Naive thymus-derived CD8-positive, alpha-beta T cell (primary cell): ENCODE measurements around the gene TPRN. TPM values are rescaled to one million over a fixed set of nuclear protein-coding genes. Genes with fewer than 3 reads are reported as not detected.

Source experiments
- ATAC-seq, 2 donors: fragments of 150-1000 bp; cut with Tn5 transposase in 1 of 2; sonication (Bioruptor Pico), chemical (Tn5 transposase) in 1 of 2; 1 replicate in 1 of 2; 2 replicates in 1 of 2; pipeline ENCODE4 v1.10.0; 2021; ENCODE audit warnings: mild to moderate bottlenecking in 2 of 2, moderate library complexity in 2 of 2
- POLR2A ChIA-PET: fragments of 350-600 bp; sonication (Branson Sonifier 250); formaldehyde crosslinking; loops from one replicate; lab custom pipeline; 2021; ENCODE audit warnings: antibody characterized with exemption; lab: Charles Lee
- DNase-seq, 10 donors: peaks; one replicate each; pipeline versions ENCODE4 v3.0.0 to v3.0.0-alpha.2; 2020 to 2022
- H3K27ac Mint-ChIP-seq, 10 donors: one replicate each; pipeline ENCODE4 v1.8.0; 2020 to 2022; ENCODE audit warnings: mild to moderate bottlenecking in 10 of 10, mixed read lengths in 10 of 10, moderate library complexity in 4 of 10, inconsistent platforms in 1 of 10
- H3K27me3 Mint-ChIP-seq, 5 donors: one replicate each; pipeline ENCODE4 v1.8.0; 2021 to 2022; ENCODE audit warnings: mixed read lengths in 5 of 5
- H3K36me3 Mint-ChIP-seq, 3 donors: one replicate each; pipeline ENCODE4 v1.8.0; 2020 to 2022; ENCODE audit warnings: mixed read lengths in 3 of 3, mild to moderate bottlenecking in 2 of 3, inconsistent platforms in 1 of 3
- H3K4me1 Mint-ChIP-seq, 4 donors: one replicate each; pipeline ENCODE4 v1.8.0; 2021 to 2022; ENCODE audit warnings: mixed read lengths in 4 of 4
- H3K4me3 Mint-ChIP-seq, 10 donors: one replicate each; pipeline ENCODE4 v1.8.0; 2020 to 2022; ENCODE audit warnings: mild to moderate bottlenecking in 10 of 10, mixed read lengths in 10 of 10, moderate library complexity in 6 of 10, inconsistent platforms in 1 of 10
- H3K9me3 Mint-ChIP-seq, 9 donors: one replicate each; pipeline ENCODE4 v1.8.0; 2020 to 2022; ENCODE audit warnings: mixed read lengths in 9 of 9, mild to moderate bottlenecking in 3 of 9, inconsistent platforms in 1 of 9, moderate library complexity in 1 of 9
- polyA plus RNA-seq, 3 donors: library from polyadenylated mRNA; unstranded; fragments of 300-500 nt; fragmentation: Illumina TruSeq; gene quantifications; one replicate each; pipeline ENCODE4 v1.2.3, GENCODE V29; 2021
- total RNA-seq, 8 experiments: library from RNA in 2 of 8; stranded (reverse) in 2 of 8; gene quantifications; one replicate each; pipeline ENCODE4 v1.2.3 and lab custom pipeline; 2021 to 2026

Gene TPRN
- total and polyA plus RNA-seq, 5 experiments from 2014 or later: 0.15 to 10.1 (median 0.42) TPM

DNA sequence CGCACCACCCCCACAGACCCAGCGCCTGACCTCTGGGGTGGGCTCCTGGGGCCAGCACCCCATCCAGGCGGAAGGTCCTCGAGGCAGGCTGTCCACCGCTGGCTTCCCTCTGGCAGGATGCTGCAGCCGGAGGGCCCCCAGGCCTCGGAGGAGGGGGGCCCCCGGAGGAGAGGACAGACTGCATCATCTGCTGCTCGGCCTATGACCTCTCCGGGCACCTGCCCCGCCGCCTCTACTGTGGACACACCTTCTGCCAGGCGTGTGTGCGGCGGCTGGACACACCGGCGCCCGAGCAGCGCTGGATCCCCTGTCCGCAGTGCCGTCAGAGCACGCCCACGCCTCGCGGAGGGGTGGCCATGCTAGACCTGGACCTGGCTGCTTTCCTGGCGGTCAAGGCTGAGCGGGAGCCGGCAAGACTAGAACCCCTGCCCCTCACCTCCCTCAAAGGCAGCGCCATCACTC is 28.0 kb upstream of the TPRN start:
- peaks cover 2 to 18% (median 4%) of the 10 kb centered on the region in 5 donors for H3K27me3 Mint-ChIP-seq
- ATAC-seq (no peak), DNase-seq (no peak)
- POLR2A ChIA-PET: interaction anchor here (1.0 to 6.4 kb wide), 4 partner anchors 8 to 182 kb away, joined by 3 to 59 read pairs (median 4); partner anchors contain the start of genes ANAPC2 and SSNA1
- no peaks in the 10 kb centered on the region for H3K9me3 Mint-ChIP-seq
- peaks cover 3 to 12% (median 7%) of the 10 kb centered on the region in 4 donors for H3K4me1 Mint-ChIP-seq
- H3K27ac Mint-ChIP-seq: no peak overlapping the region
- no peak overlapping the region for H3K4me3 Mint-ChIP-seq
- peaks cover 0 to 2% (median 1%) of the 10 kb centered on the region in 3 donors for H3K36me3 Mint-ChIP-seq

DNA sequence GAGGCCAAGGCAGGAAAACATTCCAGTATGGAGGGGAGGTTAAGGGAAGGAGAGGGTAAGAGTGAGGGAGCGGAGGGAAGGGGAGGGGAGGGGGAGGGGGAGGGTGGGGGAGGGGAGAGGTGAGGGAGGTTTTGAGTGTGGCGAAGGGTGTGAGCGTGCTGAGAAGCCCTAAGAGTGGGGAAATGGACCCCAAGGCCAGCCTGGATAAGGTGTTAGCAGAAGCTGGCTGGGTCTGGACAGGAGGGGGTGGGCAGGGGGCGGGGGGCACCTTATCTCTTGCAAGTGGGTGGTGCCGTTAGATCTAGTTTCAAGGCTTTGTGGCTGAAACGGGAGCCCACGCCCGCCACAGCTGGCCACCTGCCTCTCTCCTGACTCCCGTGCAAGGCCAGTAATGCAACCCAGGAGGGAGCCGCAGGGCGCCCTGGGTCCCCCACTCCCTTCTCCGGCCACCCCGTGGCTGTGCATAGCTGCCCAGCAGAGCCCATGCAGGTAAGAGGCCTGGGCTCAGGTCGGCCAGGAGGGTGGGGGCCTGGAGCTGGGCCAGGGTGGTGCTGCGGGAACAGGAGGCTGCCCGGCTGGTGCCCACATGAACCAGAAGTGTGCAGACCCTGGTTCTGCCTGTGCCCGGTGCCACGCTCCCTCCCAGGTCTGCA is 27.4 kb upstream of the TPRN start:
- POLR2A ChIA-PET: interaction anchor here (0.9 to 6.4 kb wide), 7 partner anchors 9 to 132 kb away, joined by 3 to 59 read pairs (median 5); partner anchors contain the start of genes ANAPC2 and SSNA1

DNA sequence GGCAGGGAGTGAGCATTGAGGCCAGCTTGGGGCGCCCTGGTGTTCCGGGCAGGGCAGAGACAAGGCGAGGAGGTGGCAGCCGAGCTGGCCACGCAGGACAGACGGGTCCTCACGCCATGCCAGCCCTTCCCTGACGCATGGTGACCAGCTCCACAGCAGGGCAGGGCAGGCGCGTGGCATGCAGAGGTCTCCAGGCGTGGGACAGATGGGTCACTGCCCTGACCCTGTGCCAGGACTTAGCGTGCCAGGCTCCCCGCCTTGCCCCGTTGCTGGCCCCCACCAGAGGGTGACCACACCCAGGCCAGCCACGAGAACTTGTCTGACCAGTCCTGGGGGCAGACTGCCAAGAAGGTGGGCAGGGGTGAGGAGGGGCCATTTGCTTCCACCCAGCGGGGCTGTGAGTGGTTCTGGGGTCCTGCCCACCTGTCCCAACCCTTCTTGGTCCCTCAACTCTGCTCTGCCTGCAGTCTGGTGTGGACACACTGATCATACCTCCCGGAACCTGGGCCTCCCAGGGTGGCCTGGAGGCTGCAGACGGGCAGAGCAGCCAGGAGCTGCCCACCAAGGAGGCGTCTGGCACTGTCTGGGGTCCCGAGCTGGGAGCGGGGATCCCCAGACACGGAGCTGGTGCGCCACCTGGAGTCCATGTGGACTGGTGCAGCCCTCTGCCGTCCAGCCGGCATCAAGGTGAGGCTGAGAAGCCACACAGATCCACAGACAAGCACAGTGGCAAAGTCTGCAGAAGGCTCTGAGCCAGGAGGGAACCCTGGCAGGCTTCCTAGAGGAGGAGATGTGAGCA is 26.7 kb upstream of the TPRN start, which contains the start of gene RNF224:
TSS of gene RNF224 (plus strand) at position 449 of the 799 bp plus-strand sequence. CDS start 834 bp downstream, outside the sequence.
- H3K9me3 Mint-ChIP-seq: no peaks in the 10 kb centered on the region
- H3K4me1 Mint-ChIP-seq: peaks cover 5 to 14% (median 12%) of the 10 kb centered on the region in 4 donors
- peaks cover 0 to 2% (median 1%) of the 10 kb centered on the region in 3 donors for H3K36me3 Mint-ChIP-seq
- H3K27ac Mint-ChIP-seq: peak within 1 kb of the TSS in 6 of 10 donors; percentile 2 to 90 (median 32)
- peak within 1 kb of the TSS in 5 of 10 donors; percentile 1 to 64 (median 28) for H3K4me3 Mint-ChIP-seq
- H3K27me3 Mint-ChIP-seq: peaks cover 2 to 17% (median 4%) of the 10 kb centered on the region in 5 donors
- ATAC-seq: peak; percentile 43
- DNase-seq: peak; percentile 71 to 88 (median 81)
- POLR2A ChIA-PET: interaction anchor here (0.9 to 6.4 kb wide), 9 partner anchors 10 to 140 kb away, joined by 3 to 59 read pairs (median 6); partner anchors contain the start of genes ANAPC2, MAN1B1 and SSNA1

More for the DNA sequence above, 27.4 kb upstream of the TPRN start:
- ATAC-seq: no peak
- no peak for DNase-seq
- peaks cover 0 to 2% (median 1%) of the 10 kb centered on the region in 3 donors for H3K36me3 Mint-ChIP-seq
- H3K27me3 Mint-ChIP-seq: peaks cover 2 to 18% (median 4%) of the 10 kb centered on the region in 5 donors
- H3K27ac Mint-ChIP-seq: peak overlapping the region in 3 of 10 donors; percentile 56 to 90 (median 82)
- no peaks in the 10 kb centered on the region for H3K9me3 Mint-ChIP-seq
- peak overlapping the region in 4 of 10 donors; percentile 20 to 64 (median 38) for H3K4me3 Mint-ChIP-seq
- H3K4me1 Mint-ChIP-seq: peaks cover 4 to 13% (median 9%) of the 10 kb centered on the region in 4 donors

DNA sequence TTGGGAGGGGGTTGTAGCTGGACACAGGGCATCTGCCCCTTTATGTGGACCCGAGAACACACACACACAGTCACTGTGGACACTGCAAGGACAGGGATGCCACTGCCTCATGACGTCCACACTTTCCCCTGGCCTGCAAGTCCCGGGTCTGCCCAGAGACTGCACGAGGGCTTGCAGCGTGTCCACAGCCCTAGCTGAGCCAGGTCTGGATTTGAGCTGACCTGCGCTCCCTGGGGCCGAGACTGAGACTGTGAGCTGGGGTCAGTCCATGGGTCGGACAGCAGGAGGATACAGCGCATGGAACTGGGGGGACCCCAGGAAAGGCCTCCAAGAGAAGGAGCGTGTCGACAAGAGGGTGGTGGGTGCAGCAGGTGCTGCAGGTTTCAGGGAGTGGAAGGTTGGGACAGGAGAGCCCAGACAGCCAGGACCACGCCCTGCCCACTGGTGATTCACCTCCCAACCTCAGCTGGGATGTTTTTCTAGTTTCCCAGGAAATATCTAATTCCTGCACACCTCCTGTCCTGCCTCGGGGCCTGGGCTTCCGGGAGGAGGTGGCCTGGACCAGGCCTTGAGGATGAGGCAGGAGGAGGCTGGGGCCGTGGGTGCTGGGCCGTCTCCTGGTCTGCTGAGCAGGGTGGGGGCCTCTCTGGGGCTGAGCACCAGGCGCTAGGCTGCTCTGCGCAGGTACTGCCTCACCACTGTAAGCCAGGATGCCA is 26.0 kb upstream of the TPRN start:
- no peak overlapping the region for H3K4me3 Mint-ChIP-seq
- ATAC-seq: no peak
- H3K36me3 Mint-ChIP-seq: peaks cover 0 to 2% (median 1%) of the 10 kb centered on the region in 3 donors
- no peak overlapping the region for H3K27ac Mint-ChIP-seq
- POLR2A ChIA-PET: interaction anchor here (1.0 to 6.4 kb wide), 6 partner anchors 38 to 140 kb away, joined by 3 to 59 read pairs (median 6); partner anchors contain the start of genes ANAPC2, MAN1B1 and SSNA1
- peaks cover 5 to 14% (median 12%) of the 10 kb centered on the region in 4 donors for H3K4me1 Mint-ChIP-seq
- H3K9me3 Mint-ChIP-seq: no peaks in the 10 kb centered on the region
- peaks cover 2 to 11% (median 4%) of the 10 kb centered on the region in 5 donors for H3K27me3 Mint-ChIP-seq
- no peak for DNase-seq

DNA sequence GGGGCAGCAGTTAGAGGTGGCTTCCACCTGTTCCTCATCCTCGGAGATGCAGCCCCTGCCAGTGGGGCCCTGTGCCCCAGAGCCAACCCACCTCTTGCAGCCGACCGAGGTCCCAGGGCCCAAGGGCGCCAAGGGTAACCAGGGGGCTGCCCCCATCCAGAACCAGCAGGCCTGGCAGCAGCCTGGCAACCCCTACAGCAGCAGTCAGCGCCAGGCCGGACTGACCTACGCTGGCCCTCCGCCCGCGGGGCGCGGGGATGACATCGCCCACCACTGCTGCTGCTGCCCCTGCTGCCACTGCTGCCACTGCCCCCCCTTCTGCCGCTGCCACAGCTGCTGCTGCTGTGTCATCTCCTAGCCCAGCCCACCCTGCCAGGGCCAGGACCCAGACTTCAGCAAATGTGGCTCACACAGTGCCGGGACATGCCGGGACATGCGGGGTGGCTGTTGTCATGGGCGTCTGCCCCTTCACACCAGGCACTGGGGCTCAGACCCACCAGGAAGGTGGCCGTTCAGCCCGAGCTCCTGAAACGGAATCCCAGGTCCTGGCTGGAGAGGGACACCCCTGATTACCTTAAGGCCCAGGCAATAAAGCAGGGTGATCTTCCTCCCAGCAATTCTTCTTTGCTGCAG is 25.3 kb upstream of the TPRN start:
- DNase-seq: no peak
- peak overlapping the region in 1 of 10 donors; percentile 38 for H3K4me3 Mint-ChIP-seq
- POLR2A ChIA-PET: interaction anchor here (2.4 to 6.4 kb wide), 3 partner anchors 22 to 139 kb away, joined by 11 to 85 read pairs (median 59); partner anchors contain the start of genes ANAPC2, MAN1B1, NDOR1 and SSNA1

DNA sequence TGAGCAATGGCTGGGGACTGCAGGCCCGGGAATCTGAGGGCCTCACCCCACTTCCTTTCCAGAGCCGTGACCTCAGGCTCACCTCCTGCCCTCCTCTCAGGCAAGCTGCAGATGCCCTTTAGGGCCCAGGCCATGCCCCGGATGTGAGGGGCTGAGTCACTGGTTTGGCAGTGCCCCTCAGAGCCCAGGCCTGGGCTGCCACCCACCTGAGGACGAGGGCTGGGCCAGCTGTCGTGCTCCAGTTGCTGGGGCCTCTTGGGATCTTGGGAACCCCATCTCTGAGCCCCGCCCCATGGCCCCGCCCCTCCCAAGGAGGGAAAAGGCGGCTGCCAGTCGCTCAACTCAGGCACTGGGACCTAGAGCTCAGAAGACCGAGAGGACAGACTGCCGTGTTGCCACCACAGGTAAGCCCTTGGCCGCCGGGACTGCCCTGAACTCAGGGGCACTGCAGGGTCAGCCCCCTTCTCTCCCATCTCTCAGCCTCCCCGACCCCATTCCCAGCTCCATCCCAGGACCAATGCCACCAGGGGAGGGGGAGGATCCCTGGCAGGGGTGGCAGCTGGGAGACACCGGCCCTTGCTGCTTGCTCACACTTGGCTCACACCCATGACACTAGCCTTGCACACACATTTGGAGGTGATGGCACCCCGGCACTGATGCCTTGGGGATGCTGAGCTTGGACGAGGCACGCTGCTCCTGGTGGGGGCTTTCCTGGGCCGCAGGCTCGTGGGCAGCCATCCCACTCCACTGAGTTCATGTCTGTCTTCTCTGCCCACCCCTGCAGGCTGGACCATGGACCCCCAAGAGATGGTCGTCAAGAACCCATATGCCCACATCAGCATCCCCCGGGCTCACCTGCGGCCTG is 24.5 kb upstream of the TPRN start, which contains the start of gene CYSRT1:
TSS of gene CYSRT1 (plus strand) at position 345 of the 865 bp plus-strand sequence. CDS start at position 793, 448 bp downstream.
- peaks cover 2 to 10% (median 4%) of the 10 kb centered on the region in 5 donors for H3K27me3 Mint-ChIP-seq
- DNase-seq (no peak), ATAC-seq (no peak)
- peak within 1 kb of the TSS in 9 of 10 donors; percentile 67 to 92 (median 84) for H3K27ac Mint-ChIP-seq
- H3K4me1 Mint-ChIP-seq: peaks cover 5 to 14% (median 12%) of the 10 kb centered on the region in 4 donors
- POLR2A ChIA-PET: interaction anchor here (2.0 to 6.4 kb wide), 7 partner anchors 16 to 138 kb away, joined by 4 to 85 read pairs (median 34); partner anchors contain the start of genes ANAPC2, MAN1B1, NDOR1 and SSNA1
- H3K9me3 Mint-ChIP-seq: no peaks in the 10 kb centered on the region
- peaks cover 0 to 2% (median 1%) of the 10 kb centered on the region in 3 donors for H3K36me3 Mint-ChIP-seq
- H3K4me3 Mint-ChIP-seq: peak within 1 kb of the TSS; percentile 73 to 89 (median 82)

More for the DNA sequence above, 25.3 kb upstream of the TPRN start:
- peaks cover 0 to 2% (median 1%) of the 10 kb centered on the region in 3 donors for H3K36me3 Mint-ChIP-seq
- H3K27me3 Mint-ChIP-seq: peaks cover 2 to 10% (median 4%) of the 10 kb centered on the region in 5 donors
- no peaks in the 10 kb centered on the region for H3K9me3 Mint-ChIP-seq
- H3K4me1 Mint-ChIP-seq: peaks cover 5 to 14% (median 12%) of the 10 kb centered on the region in 4 donors
- peak overlapping the region in 1 of 10 donors; percentile 20 for H3K27ac Mint-ChIP-seq
- no peak for ATAC-seq

DNA sequence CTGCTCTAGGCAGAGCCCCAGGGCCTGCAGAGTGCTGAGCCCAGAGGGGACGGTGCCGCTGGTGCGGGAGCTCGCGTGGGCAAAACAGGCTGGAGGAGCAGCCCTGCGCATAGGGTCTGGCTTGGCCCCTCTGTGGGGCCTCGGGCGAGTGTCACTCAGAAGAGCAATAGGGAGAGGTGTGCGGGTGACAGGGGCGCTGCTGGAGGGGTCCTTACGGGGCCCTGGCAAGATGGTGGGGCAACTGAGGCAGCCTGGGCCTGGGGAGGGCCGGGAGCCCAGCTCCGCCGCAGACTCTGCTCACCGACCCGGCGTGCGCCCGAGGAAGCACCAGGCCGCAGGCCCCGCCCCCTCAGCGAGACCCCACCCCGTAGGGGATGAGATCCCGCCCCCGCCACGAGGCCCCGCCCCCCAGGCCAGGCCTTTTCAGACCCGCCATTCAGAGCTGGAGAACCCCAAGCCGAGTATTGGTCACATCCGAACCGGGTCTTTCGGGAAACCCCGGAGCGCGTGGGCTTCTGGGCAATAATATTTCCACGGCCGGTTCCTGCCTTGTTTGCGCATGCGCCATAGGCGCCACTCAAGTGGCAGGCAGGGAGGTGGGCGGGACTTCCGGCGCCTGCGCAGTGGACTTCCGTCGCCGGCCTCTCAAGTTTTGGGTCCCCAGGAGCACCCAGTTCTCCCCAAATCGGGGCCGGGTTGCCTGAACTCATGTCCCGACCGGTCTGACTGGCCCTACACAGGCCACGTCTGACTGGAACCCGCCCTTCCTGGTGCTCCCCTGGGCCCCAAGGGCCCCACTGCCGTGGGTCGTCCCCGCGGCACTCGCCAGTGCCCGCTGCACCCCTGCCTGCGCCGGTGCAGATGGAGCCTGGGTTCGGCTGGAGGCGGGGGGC is 22.8 kb upstream of the TPRN start:
- ATAC-seq (peak; percentile 90 to 93), DNase-seq (peak; percentile 95 to 100 (median 98))
- Mint-ChIP-seq H3K27me3 (peaks cover 2 to 10% (median 3%) of the 10 kb centered on the region in 5 donors), H3K4me3 (peak overlapping the region; percentile 73 to 89 (median 82)), H3K36me3 (peaks cover 0 to 2% (median 1%) of the 10 kb centered on the region in 3 donors), H3K9me3 (no peaks in the 10 kb centered on the region), H3K27ac (peak overlapping the region; percentile 60 to 92 (median 82)), H3K4me1 (peaks cover 5 to 14% (median 12%) of the 10 kb centered on the region in 4 donors)
- POLR2A ChIA-PET: interaction anchor here (0.6 to 6.4 kb wide), 28 partner anchors 9 to 495 kb away, joined by 3 to 85 read pairs (median 5); partner anchors contain the start of genes ANAPC2, EHMT1, MAN1B1 and NDOR1

DNA sequence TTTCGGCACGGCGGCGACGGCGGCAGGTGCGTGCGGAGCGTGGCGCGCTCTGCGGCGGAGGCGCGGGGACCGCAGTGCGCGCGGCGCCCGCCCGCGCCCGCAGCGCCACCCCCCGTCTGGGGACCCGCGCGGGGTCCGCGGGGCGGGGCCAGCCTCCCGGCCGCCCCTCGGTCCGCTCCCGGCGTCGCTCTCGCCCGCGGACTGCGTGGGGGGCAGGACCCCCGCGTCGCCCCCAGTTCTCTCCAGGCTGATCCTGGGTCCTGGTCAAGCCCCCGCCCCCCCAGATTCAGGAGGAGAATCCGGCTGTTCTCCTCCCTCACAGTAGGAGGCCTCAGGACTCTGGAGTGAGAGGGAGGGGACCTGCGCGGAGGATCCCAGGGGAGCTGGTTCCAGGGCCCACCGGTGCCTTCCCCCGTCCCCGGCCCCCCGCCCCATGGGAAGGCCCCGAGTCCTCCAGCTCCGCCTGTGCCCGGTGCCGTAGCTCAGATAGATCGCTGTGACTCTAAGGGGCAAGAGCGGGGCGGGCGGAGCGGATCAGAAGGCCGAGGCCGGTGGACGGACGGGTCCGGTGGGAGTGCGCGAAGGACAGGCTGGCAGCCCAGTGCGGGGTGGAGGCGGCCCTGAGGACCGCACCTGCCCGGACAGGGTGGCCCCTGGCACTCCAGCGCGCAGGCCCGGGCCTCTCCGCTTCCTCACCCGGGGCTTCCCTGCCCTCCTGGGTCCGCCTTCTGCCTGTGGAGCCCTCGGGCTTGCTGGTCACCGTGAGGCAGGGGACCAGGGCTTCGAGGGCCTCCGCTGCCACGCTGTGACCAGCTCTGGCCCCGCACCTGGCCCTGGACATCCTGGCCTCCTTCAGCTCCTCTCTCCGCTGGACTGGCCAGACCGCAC is 21.9 kb upstream of the TPRN start, which contains the start of gene RNF208:
TSS of gene RNF208 (minus strand) at position 51 of the 888 bp plus-strand sequence. CDS start 1,028 bp downstream, outside the sequence.
- ATAC-seq (no peak), DNase-seq (peak in 3 of 10 donors; percentile 26 to 37 (median 30))
- no peaks in the 10 kb centered on the region for H3K36me3 Mint-ChIP-seq
- POLR2A ChIA-PET: interaction anchor here (0.6 to 6.4 kb wide), 25 partner anchors 8 to 494 kb away, joined by 3 to 85 read pairs (median 6); partner anchors contain the start of genes ANAPC2, EHMT1, MAN1B1 and NDOR1
- H3K9me3 Mint-ChIP-seq: no peaks in the 10 kb centered on the region
- peak within 1 kb of the TSS; percentile 73 to 89 (median 82) for H3K4me3 Mint-ChIP-seq
- peaks cover 0 to 3% (median under 1%) of the 10 kb centered on the region in 5 donors for H3K27me3 Mint-ChIP-seq
- peak within 1 kb of the TSS in 9 of 10 donors; percentile 60 to 92 (median 79) for H3K27ac Mint-ChIP-seq
- H3K4me1 Mint-ChIP-seq: peaks cover 2 to 12% (median 8%) of the 10 kb centered on the region in 4 donors
